Ishikawa (cell line): ENCODE results near the gene COL8A2.

Experiments
- CEBPB ChIP-seq: IDR thresholded peaks from 2 replicates; pipeline ENCODE4 v1.6.1; 2012
- CREB1 ChIP-seq: IDR thresholded peaks from 2 replicates; pipeline ENCODE4 v1.6.1; 2012; ENCODE audit warnings: low read depth
- EGR1 ChIP-seq: IDR thresholded peaks from 2 replicates; pipeline ENCODE4 v1.6.1; 2012
- EP300 ChIP-seq: IDR thresholded peaks from 2 replicates; pipeline ENCODE4 v1.6.1; 2012; ENCODE audit warnings: borderline replicate concordance
- FOXM1 ChIP-seq: IDR thresholded peaks from 2 replicates; pipeline ENCODE4 v1.6.1; 2012; ENCODE audit warnings: low read depth, borderline replicate concordance
- MAX ChIP-seq: IDR thresholded peaks from 2 replicates; pipeline ENCODE4 v1.6.1; 2012
- NFIC ChIP-seq: IDR thresholded peaks from 2 replicates; pipeline ENCODE4 v1.6.1; 2012
- RAD21 ChIP-seq: IDR thresholded peaks from 2 replicates; pipeline ENCODE4 v1.6.1; 2012; ENCODE audit warnings: low read depth
- REST ChIP-seq: IDR thresholded peaks from 2 replicates; pipeline ENCODE4 v1.6.1; 2012; ENCODE audit warnings: low read depth, mild to moderate bottlenecking
- TAF1 ChIP-seq: IDR thresholded peaks from 2 replicates; pipeline ENCODE4 v1.6.1; 2012; ENCODE audit warnings: low read depth, mild to moderate bottlenecking
- TCF12 ChIP-seq: IDR thresholded peaks from 2 replicates; pipeline ENCODE4 v1.6.1; 2012; ENCODE audit warnings: low read depth
- TEAD4 ChIP-seq: IDR thresholded peaks from 2 replicates; pipeline ENCODE4 v1.6.1; 2012
- USF1 ChIP-seq: IDR thresholded peaks from 2 replicates; pipeline ENCODE4 v1.6.1; 2012
- YY1 ChIP-seq: IDR thresholded peaks from 2 replicates; pipeline ENCODE4 v1.6.1; 2012; ENCODE audit warnings: low read depth
- ZBTB7A ChIP-seq: IDR thresholded peaks from 2 replicates; pipeline ENCODE4 v1.6.1; 2012; ENCODE audit warnings: low read depth

The COL8A2 gene

GRCh38 chr1:36081926-36082485 lies 43.0 kb downstream of the COL8A2 start:
- TF ChIP-seq ZBTB7A (no peak), CEBPB (no peak), MAX (no peak), USF1 (no peak), YY1 (no peak), EP300 (no peak), NFIC (no peak)

- TF ChIP-seq RAD21, result no peak
- no peak for TF ChIP-seq CREB1
- TF ChIP-seq EP300, result no peak
- no peak for TF ChIP-seq FOXM1
- no peak for TF ChIP-seq TCF12
- TF ChIP-seq CEBPB, result no peak
- TF ChIP-seq REST, result no peak
- TF ChIP-seq USF1, result no peak
- TF ChIP-seq EGR1, result no peak
- no peak for TF ChIP-seq MAX
- no peak for TF ChIP-seq TAF1
- TF ChIP-seq ZBTB7A, result no peak
- TF ChIP-seq YY1, result no peak
- TF ChIP-seq TEAD4, result no peak
- TF ChIP-seq NFIC, result no peak
Measured at GRCh38 chr1:36080801-36081200, 44.2 kb downstream of the COL8A2 start.

- TF ChIP-seq TEAD4 (no peak), YY1 (no peak), USF1 (no peak), MAX (no peak), TAF1 (no peak), ZBTB7A (no peak), NFIC (no peak), REST (no peak), RAD21 (no peak), EGR1 (no peak), CEBPB (no peak), FOXM1 (no peak), TCF12 (no peak), EP300 (no peak)
Measured at GRCh38 chr1:36080236-36080635, 44.8 kb downstream of the COL8A2 start.

GRCh38 chr1:36076979-36077573 lies 47.9 kb downstream of the COL8A2 start:
- TF ChIP-seq REST (no peak), EP300 (no peak), YY1 (no peak), EGR1 (no peak), TAF1 (no peak), CEBPB (no peak), TEAD4 (no peak), TCF12 (no peak)
